Subcutaneous preadipocyte (primary cell): ENCODE data around the gene RADIL. TPM values are rescaled to one million over a fixed set of nuclear protein-coding genes. Genes with fewer than 3 reads are reported as not detected.

ENCODE experiments used
- small RNA-seq: library from RNA; depleted of rRNA; stranded (forward); fragments of <200 nt; gene quantifications from one replicate; pipeline ENCODE3, GENCODE V24; 2012
- total RNA-seq: library from RNA; depleted of rRNA; stranded (reverse); fragments of >200 nt; gene quantifications from 2 replicates; pipeline ENCODE4 v1.2.3, GENCODE V29; 2012

The RADIL gene, protein sequence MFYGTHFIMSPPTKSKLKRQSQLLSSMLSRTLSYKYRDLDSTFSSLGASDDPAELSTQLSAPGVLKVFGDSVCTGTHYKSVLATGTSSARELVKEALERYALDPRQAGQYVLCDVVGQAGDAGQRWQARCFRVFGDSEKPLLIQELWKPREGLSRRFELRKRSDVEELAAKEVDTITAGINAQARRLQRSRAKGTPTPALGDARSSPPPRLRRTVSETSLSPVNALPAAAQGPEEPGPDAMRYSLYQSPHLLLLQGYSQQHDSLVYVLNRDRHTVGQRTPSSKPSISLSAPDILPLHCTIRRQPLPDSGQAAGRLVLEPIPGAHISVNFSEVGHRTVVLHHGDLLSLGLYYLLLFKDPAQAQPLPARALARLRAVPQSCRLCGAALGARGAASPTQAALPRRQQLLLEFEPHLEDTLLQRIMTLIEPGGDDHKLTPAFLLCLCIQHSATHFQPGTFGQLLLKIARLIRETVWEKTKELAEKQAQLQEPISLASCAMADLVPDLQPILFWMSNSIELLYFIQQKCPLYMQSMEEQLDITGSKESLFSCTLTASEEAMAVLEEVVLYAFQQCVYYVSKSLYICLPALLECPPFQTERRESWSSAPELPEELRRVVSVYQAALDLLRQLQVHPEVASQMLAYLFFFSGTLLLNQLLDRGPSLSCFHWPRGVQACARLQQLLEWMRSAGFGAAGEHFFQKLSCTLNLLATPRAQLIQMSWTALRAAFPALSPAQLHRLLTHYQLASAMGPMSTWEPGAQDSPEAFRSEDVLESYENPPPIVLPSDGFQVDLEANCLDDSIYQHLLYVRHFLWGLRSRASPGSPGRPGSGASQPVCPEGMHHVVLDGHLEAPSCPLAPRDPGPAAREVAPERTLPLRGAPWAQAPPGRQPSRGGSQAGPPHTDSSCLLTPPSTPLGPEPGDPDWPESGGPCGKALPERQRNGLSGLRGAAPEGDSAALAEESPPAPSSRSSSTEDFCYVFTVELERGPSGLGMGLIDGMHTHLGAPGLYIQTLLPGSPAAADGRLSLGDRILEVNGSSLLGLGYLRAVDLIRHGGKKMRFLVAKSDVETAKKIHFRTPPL
- 2.7 and 2.9 TPM in 2 replicates for total RNA-seq

DNA sequence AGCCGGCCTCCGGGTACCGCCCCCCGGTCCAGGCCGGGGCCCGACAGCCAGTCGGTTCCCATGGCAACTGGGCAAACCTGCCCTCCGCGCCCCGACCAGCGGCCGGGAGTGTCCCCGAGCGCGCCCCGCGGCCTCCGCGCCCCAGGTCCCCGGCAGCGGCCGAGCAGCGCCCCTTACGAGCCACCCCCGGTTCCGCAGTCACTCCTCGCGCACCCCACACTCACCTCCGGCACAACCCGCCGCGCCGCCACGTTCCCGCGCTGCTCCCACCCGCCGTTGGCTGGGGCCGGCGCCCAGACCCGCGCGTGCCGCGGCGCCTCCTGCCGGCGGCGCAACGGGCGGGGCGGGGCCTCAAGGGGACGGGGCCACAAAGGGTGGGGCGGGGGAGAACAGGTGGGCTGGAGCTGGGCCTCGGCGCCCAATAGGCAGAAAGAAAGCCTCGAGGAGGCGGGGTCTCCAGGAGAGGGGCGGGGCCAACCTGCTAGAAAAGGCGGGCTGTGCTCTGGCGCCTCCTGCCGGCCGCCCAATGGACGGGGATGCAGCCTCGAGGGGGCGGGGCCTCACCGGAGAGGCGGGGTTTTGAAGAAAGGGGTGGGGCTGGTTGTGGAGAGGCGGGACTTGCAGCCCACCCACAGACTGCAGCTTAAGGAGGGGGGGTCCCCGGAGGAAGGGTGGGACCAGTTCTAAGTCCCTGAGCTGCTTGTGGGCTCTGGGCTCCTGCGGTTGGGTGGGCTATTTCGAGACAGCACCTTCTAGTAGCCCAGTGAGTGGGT is at the start of gene RADIL:
Gene RADIL, minus strand, starts transcription at position 345 of the 773 bp plus-strand sequence. CDS start 5,577 bp downstream, outside the sequence.

DNA sequence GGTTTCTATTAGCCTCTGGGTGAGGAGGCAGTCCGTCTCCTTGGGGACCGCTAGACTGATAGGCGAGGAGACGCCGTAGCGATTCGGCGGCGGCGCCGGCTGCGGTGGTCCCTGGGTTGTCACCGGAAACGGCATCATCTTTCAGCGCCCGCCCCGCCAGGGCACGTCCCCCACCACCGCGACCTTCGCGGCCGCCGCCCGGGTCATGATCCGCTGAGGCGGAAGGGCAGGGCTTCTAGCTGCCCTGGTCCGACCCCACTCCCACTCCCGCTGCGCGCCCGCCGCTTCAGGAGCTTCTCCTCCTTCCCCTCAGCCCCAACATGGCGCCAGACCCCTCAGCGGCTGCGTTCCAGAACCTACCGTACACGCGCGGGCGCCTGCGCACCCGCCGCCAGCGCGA is 21.8 kb downstream of the RADIL start, which contains the start of gene PAPOLB:
Gene PAPOLB, minus strand, starts transcription at position 358 of the 400 bp plus-strand sequence. Its CDS starts 220 bp downstream, at position 138.

GRCh38 chr7:4775250-4775847 is 108.2 kb downstream of the RADIL start, which contains the start of gene AP5Z1:
TSS of gene AP5Z1 (plus strand) at chr7:4775623. CDS start at chr7:4775716, 93 bp downstream.

Small RNA genes lying within 50 kb of the gene (small RNA-seq; reads per million reads assigned to genes)
- gene MIR4656 (not detected), gene RF00019 (not detected)

Other genes starting within 250 kb of the RADIL start
- gene FOXK1, start 201.4 kb downstream of the RADIL start, total RNA-seq: 36.7 and 53.0 TPM in 2 replicates
- 35.6 and 43.6 TPM in 2 replicates for gene AP5Z1, start 108.1 kb downstream of the RADIL start, total RNA-seq
- gene PAPOLB, start 21.7 kb downstream of the RADIL start, total RNA-seq: under 0.01 and 0.20 TPM in 2 replicates
- gene MMD2, start 75.5 kb upstream of the RADIL start, total RNA-seq: not detected in 2 replicates
- 6.6 and 7.0 TPM in 2 replicates for gene RBAK, start 162.1 kb upstream of the RADIL start, total RNA-seq